Esophagus muscularis mucosa (tissue), 4 donors: ENCODE measurements around the gene SNRNP35.

Source experiments
- CTCF ChIP-seq, 3 experiments: fragments of 200-600 bp in 2 of 3; fragments of 450-650 bp in 1 of 3; sonication (generic) in 2 of 3; IDR thresholded peaks; one replicate each; pipeline ENCODE4 v1.5.1; 2017 to 2019; ENCODE audit warnings: antibody characterized with exemption in 3 of 3, mild to moderate bottlenecking in 2 of 3, moderate library complexity in 1 of 3
- EP300 ChIP-seq: sonication (generic); formaldehyde crosslinking; IDR thresholded peaks from one replicate; pipeline ENCODE4 v1.6.1; 2017; ENCODE audit warnings: antibody characterized with exemption
- POLR2A ChIP-seq: fragments of 450-650 bp; IDR thresholded peaks from one replicate; pipeline ENCODE4 v1.6.1; 2017; ENCODE audit warnings: antibody characterized with exemption, moderate library complexity, mild to moderate bottlenecking, low read depth
- POLR2AphosphoS5 ChIP-seq, 2 donors: sonication (generic); formaldehyde crosslinking; IDR thresholded peaks; one replicate each; pipeline ENCODE4 v1.6.1; 2017; ENCODE audit warnings: antibody characterized with exemption in 2 of 2

- TF ChIP-seq CTCF (IDR thresholded peaks at IDR 0.05), result no peak
- TF ChIP-seq POLR2A, result no peak
- TF ChIP-seq POLR2AphosphoS5 (IDR thresholded peaks at IDR 0.05), result no peak
- no peak for TF ChIP-seq EP300
Observed at GRCh38 chr12:123465084-123465483, 7.1 kb downstream of the SNRNP35 start.
